GM19023 (cell line): ENCODE results near the gene KIAA0930.

ENCODE experiments used
- ATAC-seq: cut with Tn5 transposase; IDR thresholded peaks from one replicate; pipeline ENCODE4 v1.9.1; 2021; ENCODE audit warnings: mild to moderate bottlenecking, moderate library complexity; ENCODE audit not compliant: unreplicated experiment

KIAA0930 gene

DNA sequence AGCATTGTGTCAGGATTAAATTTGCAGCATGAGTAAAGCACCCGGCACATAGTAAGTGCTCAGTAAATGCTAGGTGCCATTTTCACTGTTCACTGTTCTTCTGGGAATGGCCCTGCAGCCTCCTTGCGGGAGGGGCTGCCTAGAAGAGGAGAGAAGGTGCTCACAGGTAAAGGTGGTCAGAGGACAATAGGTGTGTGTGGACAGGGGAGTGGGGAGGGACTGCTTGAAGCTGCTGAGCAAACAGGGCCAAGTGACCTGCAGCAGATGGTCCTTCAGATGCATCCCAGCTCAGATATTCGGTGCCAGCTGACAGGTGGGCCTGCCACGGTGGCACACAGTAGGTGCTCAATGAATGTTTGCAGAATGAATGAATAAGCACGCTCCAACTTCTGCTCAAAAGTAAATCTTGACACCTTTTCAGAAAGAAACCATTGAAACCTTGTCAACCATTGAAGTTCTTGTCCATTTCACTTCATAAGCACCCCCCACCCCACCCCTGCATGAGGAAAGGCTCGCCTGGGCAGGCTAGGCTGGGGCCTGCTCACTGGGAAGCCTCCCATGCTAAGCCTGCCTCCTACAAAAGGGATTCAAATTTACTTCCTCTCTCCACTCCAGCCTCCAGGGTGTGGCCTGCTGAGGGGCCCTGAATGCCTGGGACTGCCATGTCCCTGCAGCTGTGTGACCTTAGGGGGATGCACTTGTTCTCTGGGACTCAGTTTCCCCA lies 1.6 kb downstream of the KIAA0930 start:
- ATAC-seq: no peak

DNA sequence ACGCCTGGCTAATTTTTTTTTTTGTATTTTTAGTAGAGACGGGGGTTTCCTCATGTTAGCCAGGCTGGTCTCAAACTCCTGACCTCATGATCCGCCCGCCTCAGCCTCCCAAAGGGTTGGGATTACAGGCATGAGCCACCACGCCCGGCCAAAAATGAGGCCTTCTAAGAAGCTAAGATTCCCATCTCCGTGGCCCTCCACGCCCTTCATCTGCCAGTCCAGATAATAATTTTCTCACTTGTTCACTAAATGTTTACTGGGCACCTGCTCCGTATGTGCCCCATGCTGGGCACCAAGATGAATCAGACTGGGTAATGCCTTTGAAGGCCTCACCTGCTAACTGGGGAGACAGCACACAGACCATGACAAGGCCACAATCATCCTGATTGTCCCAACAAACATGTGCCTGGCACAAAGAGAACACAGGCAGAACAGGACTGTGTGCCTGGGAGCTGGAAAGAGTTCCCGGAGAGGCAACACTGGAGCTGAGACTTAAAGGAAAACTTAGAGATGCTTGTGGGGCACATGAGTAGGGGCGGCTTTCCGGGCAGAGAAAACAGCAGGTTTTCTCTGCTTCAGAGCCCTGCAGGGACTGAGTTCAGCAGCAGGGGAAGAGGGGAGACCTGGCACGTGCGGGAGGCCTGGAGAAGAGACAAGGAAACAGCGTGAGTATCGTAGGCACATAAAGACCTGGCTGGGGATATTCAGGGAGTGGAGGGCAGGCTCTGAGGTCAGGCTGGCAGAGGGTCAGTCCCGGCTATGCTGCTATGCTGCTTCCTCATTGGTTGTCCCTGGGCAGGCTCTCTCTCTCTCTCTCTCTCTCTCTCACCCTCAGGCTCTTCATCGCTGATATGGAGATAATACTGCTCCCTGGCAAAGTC lies 2.4 kb downstream of the KIAA0930 start:
- ATAC-seq: no peak

DNA sequence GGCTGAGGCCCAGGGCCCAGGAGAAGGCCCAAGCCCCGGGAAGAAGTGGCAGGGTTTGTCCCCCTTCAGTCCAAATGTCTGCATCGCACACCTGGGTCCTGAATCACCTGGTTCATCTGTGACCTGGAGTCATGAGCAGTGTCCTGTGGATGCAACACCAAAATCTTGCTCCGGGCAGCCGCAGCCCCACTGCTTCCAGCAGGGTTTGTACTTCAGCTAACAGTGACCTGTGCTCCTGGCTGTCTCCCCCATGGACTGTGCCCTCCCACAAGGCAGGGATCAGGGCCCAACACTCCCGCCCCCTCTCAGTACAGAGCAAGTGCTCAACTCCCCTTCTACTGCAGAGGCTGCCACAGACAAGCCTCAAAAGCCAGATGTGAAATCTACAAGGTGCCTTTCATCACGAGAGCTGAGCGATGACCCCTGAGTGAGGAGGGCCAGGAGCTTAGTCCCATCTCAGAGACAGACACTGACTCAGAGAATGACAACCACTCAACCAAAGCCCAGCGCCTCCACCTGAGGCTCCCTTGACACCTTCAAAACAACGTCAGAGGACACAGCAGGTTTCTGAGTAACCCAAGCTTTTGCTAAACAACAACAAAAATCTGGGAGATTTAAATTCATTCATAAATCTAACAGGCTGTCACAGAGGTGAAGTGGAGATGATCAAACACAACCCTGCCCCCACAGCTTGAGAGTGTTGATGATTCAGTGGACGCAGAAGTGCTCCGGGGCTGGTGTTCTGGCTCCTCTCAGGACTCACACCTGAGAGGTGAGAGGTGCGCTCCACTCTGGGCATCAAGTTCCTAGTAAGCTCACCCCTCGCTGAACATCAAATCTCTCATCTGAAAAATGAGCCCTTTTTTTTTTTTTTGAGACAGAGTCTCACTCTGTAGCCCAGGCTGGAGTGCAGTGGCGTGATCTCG lies 3.4 kb downstream of the KIAA0930 start:
- no peak for ATAC-seq

DNA sequence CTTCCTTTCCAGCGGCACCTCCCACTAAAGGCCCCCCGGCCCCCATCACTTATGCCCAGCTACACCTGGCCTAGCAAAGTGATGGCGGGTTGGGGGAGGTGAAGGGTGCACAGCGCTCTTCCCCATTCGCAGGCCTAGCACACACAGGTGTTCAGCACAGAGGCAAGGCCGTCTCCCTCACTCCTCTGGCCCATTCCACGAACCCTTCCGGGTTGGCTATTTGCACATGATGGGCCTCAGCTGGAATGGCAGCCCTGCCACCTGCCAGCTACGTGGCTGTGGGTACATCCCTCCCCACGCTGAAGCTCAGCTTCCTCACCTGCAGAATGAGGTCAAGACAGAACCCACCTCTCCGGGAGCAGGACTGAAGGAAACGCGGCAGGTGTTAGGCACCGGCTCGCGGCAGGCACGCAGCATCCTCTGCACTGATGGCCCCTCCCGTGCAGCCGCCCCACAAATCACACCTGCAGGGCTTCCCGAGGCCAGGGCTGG lies 4.8 kb downstream of the KIAA0930 start:
- ATAC-seq: peak; percentile 13

DNA sequence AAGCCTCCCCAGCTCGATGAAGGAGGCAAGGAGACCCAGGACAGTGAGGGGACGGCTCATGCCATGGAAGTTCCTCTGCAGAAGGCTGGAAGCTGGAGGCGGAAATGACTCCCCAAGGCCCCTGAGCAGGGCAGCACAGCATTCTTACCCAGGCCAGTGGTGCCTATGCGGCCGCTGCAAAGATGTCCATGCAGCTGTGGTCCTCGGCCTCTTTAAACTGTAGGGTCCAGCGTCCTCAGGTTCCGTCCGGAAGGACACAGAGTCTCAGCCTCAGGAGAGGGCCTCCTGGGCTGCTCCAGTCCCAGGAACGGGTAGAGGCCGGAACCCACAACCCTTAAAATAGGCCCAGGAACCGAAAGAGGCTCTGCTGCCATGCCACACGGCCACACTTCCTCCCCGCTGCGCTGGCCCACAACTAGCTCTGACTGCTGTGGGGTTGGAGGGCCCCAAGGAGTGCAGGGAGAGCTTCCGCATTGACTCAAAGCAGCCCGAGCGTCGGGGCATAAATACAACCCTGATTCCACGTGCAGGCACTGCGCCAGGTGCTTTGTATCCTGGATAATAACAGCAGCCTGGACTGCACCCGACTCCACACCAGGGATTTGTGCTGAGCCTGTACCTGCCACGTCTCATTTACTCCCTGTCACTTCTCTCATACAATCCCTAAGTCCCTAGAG lies 5.5 kb downstream of the KIAA0930 start:
- peak; percentile 66 for ATAC-seq

DNA sequence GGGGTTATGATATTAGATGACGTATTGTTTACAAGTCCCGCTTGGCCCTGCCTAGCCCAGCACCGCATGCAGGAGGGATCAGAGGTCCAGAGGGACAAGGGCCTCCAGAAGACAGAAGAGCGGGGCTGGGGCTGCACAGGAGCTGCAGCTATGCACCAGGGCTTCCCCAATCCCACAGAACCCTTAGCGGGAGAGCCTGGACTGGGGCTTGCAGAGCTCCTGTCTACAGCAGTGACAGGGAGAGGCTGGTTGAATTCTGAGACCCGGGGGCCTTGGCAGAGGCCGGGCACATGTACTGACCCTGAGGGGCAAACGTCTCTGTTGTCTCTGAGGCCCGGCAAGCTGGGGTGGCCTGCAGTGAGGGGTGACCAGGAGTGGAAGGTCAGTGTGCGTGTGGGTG lies 6.9 kb downstream of the KIAA0930 start:
- ATAC-seq: no peak

DNA sequence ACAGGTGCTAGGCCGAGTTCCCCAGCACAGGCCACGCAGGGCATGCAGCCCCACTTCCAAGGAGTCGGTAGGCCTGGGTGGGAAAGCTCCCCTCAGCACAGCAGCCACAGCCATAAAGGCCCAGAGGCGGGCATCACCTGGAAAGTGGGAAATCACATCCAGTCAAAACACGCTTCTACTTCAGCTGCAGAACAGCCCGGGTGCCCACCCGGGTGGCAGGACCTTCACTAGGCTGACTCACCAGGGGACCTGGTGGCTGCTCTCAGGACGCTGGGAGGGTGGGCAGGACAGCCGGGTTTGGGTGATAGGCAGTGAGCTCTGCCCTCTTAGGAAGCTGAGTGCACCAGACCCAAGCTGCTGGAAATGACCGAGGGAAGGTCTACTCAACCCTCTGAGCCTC lies 7.3 kb downstream of the KIAA0930 start:
- no peak for ATAC-seq

DNA sequence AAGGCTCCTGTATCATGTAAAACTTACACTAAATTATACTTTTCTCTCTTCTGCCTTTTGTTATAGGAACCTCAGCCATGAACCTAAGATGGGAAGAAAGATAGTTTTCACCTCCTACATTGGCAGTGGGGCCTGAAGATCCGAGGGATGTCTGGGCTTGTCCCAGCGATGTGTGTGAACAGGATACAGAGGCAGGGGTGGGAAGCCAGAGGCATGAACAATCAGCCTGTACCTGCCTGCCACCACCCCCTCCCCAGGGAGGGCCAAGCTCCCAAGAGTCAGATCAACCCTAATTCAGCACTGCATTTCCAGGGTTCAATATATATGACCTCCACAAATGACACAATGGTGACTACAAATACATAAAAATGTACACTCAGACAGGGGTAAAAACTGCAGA lies 9.4 kb downstream of the KIAA0930 start:
- ATAC-seq: no peak

DNA sequence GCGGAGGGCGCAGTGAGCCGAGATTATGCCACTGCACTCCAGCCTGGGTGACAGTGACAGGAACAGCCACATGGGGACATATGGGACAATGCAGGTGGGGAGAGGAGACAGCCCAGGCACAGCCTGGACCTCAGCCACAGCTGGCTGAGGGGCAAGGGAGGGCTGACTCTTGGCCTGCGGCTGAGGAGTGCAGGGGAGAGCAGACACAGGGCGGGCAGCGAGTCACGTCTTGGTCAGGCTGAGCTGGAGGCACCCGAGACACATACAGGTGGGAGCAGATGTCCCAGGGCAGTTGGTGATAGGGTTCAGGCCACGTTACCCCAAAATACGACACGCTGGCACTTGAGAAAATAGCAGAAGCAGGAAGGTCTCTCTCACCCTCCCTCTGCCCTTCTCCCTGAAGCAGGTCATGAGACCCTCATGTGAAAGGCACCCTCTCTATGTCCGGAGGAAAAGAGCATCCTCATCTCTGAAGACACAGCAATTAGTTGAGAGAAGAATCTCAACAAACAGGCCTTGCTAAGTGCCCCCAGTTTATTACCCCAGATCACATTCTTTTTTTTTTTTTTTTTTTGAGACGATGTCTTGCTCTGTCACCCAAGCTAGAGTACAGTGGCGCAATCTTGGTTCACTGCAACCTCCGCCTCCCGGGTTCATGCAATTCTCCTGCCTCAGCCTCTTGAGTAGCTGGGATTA lies 10.5 kb downstream of the KIAA0930 start:
- ATAC-seq: no peak

DNA sequence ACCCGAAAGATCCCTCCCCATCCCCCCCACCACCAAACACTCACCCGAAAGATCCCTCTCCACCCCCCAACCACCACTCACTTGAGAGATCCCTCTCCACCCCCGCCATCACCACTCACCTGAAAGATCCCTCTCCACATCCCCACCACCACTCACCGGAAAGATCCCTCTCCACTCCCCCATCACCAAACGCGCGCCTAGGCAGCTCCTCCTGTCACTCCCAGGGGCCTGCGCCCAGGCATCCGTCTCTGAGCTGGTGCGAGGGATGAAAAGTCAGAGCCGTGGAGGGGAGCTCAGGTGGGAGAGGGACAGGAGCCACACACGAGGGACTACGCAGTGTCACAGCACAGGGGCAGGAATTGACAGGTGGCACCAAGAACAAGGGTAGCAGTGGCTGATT lies 11.5 kb downstream of the KIAA0930 start:
- no peak for ATAC-seq

DNA sequence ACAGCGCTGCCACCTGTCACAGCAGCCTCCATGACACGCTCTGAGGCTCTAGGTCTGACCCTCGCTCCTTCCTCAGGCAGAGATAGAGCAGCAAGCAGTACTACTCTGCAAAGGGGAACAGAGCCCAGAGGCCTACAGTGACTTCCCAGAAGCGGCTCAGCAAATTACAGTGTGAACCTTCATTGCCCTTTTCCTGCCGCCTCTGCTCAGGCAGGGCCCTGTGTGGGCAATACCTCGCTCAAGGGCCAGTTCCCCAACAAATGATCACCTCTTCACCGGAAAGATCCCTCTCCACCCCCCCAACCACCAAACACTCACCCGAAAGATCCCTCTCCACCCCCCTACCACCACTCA lies 12.3 kb downstream of the KIAA0930 start:
- no peak for ATAC-seq

DNA sequence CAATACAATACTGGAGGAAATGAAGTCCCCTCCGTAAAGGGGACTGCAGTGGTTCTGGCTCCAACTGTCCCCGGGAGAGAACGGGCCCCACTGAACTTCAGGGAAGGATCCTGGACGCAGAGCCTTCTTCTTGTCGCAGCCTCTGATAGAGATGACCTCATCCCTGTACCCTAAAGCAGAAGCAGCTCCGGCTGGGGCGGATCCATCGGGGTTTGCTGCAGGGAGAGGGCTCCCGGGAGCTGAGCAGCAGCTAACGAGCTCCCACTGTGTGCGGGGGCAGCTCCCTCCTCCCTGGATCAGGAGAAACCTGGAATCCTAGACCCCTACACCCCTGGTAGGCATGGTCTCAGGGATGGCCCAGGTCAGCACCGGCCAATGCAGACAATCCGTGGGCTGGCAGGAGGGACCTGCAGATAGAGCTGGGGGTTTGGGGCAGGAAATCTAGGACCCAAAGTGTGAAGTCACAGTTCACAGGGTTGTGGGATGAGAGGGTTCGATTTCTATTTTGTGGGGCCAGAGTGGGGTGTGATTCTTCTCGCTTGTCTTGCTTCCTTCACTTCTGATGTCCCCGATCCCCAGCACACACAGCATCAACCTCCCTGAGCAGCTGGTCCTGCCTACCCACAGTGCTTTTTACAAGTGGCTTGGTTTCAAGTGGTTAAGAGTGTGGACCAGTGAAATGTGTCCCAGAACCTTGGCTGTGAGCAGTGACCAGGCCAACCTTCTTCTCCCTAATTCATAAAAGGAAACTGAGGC lies 12.9 kb downstream of the KIAA0930 start:
- no peak for ATAC-seq

DNA sequence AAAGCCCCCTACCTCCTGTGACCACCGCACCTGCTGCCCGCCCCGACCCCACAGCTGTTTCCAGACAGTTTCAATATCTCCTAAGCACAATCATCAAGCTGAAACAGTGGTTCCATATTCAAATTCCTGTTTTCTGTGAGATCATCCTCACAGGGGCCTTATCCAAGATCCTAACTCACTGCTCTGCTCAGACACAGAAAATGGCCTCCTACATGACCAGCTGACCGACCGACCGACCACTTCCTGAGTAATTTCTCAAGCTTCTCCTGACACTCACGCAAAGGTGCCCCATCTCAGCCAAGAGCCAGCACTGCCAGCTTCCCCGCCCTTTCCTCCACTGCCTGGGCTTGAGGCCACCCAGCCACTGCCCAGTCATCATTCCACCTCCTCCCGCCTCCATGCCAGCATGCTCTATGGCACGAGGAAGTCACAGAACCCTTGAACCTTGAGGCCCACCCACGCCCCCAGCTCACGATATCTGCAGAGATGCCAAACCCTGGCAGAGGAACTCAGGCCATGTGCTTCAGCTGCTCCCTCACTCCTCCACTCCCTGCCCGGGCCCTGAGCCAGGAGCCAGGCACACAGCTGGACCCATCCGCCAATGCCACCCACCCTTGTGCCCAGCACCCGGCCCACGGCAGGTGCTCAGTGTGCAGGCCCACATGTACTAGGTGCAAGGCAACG lies 14.0 kb downstream of the KIAA0930 start:
- no peak for ATAC-seq

DNA sequence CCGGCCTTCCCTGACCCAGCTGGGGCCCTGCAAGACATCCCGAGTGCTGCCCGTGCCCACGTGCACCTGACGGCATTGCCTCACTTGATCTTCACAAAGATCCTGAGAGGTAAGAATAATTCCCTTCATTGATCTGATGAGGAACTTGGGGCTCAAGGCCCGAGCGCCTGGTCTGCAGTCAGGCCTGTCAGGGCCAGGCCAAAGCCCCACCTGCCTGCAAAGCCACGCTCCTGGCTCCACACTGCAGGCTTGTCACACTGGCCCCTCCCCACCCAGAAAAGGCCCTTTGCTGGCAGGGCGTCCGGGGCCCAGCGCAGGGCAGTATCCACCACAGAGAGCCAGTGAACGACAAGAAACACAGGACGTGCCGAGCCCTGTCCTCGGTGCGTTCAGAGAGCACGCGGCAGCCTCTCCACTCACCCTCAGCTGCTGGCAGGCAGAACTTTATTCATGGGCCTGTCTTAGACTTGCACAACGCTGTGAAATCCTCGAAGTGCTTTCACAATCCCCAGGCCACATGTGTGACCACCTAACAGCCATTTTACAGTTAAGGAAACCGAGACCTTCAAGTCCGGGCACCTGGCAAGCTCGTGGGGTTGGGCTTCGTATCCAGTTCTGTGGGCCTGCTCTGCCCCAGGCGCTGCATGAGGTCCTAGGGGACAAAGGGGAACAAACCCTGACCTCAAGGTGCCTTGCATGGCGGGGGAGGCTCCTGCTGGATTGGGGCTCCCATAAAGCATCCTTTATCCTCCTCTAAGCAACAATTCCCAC lies 14.8 kb downstream of the KIAA0930 start:
- ATAC-seq: no peak

DNA sequence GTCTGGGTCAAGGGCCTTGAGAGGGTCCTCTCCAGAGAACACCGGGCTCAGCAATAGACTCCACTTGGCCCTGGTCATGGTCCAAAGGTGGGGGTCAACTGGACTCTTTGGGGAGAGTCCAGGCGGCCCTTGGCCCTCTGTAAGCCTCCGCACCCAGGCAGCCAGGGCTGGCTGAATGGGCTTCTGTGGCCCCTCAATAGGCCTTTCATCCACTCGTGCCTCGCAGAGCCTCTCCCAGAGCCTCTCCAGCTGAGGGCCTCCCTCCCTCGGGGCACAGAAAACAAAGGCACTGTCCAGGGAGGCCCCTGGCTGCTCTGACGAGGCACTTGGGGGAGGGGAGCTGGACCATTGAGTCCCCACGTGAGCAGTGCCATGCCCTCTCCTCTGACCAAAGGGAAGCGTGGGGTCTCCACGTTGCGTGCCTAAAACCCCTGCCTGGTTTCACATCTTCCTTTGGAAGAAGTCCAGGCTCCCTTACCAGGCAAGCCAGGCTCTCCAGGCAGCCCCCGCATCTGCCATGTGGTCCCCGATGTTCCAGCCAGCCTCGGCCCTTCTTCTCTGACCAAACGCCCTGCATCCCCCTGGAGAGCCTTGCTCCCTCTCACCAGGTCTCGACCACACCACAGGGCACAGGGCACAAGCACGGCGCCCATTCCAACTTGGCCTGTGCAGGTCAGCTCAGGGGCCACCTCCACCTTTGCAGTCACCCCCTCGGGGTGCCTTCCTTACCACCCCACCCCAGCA lies 15.5 kb downstream of the KIAA0930 start:
- ATAC-seq: no peak

DNA sequence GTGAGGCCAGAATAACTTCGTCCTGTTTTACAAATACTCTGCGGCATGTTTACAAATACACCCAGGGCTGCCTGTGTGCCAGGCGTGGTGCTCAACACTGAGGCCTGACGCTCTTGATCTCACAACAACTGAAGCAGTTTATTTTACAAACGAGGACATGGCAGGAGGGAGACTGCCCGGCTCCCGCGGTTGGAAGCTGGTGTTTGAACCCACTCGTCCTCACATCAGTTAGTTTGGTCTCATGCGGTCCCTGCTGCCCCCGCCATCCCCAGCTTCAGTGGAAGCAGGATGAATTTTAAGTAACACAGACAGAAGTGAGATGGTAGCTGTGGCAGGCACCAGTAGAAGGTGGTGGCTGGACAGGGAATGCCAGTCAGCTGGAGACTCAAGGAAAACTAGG lies 16.4 kb downstream of the KIAA0930 start:
- ATAC-seq: no peak
